HepG2 (cell line): ENCODE data around the gene ZNF221. TPM values are rescaled to one million over a fixed set of nuclear protein-coding genes. Genes with fewer than 3 reads are reported as not detected.

Experiments used
- ATAC-seq: fragments of 200-7000 bp; cut with Tn5 transposase; 3 replicates; pipeline ENCODE4 v1.9.1; 2020; ENCODE audit warnings: mild to moderate bottlenecking, moderate library complexity
- BruUV-seq: library from RNA; stranded (reverse); fragments of 400-500 nt; replicated peaks from 2 replicates; lab custom pipeline; 2021; lab: Mats Ljungman, UMichigan
- CTCF ChIA-PET: fragments of 300-600 bp; formaldehyde crosslinking; extraction: SDS; loops from one replicate; lab custom pipeline; 2021; ENCODE audit warnings: low total read pairs, inconsistent platforms, low intra/inter-chr PET ratio; lab: Yijun Ruan, JAX
- POLR2A ChIA-PET: fragments of 350-600 bp; sonication (Branson Sonifier 250); formaldehyde crosslinking; loops from one replicate; lab custom pipeline; 2020; ENCODE audit warnings: antibody characterized with exemption, inconsistent platforms; lab: Yijun Ruan, JAX
- DNase-seq: peaks from one replicate; pipeline ENCODE4 v3.0.0-alpha.2; 2015; ENCODE audit warnings: low spot score
- FAIRE-seq: peaks from 3 replicates; lab custom pipeline; 2011; peaks lifted over from hg19 to GRCh38; lab: Jason Lieb, UNC
- H2AFZ ChIP-seq: one replicate; pipeline ENCODE4 v1.6.1; 2011; ENCODE audit warnings: low read length, inconsistent platforms
- H3K27ac ChIP-seq: fragments of 300-600 bp; 3 replicates; pipeline ENCODE4 v1.8.0; 2011; ENCODE audit warnings: mixed run types, mild to moderate bottlenecking, mixed read lengths, low read length, inconsistent platforms; ENCODE audit not compliant: insufficient read depth; ENCODE audit errors: extremely low read length
- H3K27me3 ChIP-seq, 2 experiments: fragments of 200-600 bp in 1 of 2; 2 replicates in 1 of 2; 3 replicates in 1 of 2; pipeline versions ENCODE4 v1.6.0 to v1.8.0; 2011; ENCODE audit warnings: low read length in 2 of 2, mild to moderate bottlenecking in 2 of 2, moderate library complexity in 2 of 2, inconsistent platforms in 1 of 2; ENCODE audit not compliant: insufficient read depth in 2 of 2, control insufficient read depth in 1 of 2
- H3K36me3 ChIP-seq, 2 experiments: fragments of 200-600 bp in 1 of 2; replicated peaks in 1 of 2; 2 replicates in 1 of 2; 3 replicates in 1 of 2; pipeline versions ENCODE4 v1.5.1 to v1.8.0; 2011; ENCODE audit warnings: low read length in 2 of 2, inconsistent platforms in 1 of 2; ENCODE audit not compliant: insufficient read depth in 2 of 2, control insufficient read depth in 1 of 2
- H3K4me1 ChIP-seq: 2 replicates; pipeline ENCODE4 v1.5.1; 2012; ENCODE audit warnings: low read length, inconsistent platforms; ENCODE audit not compliant: insufficient read depth
- H3K4me2 ChIP-seq: 2 replicates; pipeline ENCODE4 v1.6.0; 2011; ENCODE audit warnings: low read depth, low read length, inconsistent platforms
- H3K4me3 ChIP-seq, 3 experiments: fragments of 200-600 bp in 1 of 3; sonication (generic), shearing (Covaris generic) in 1 of 3; replicated peaks in 1 of 3; 2 replicates each; pipeline ENCODE4 v1.5.1; 2011 to 2016; ENCODE audit warnings: low read length in 3 of 3, inconsistent platforms in 2 of 3, low read depth in 2 of 3, mild to moderate bottlenecking in 2 of 3, control low read depth in 1 of 3, mixed read lengths in 1 of 3; ENCODE audit not compliant: insufficient read depth in 1 of 3
- H3K79me2 ChIP-seq: one replicate; pipeline ENCODE4 v1.6.1; 2011; ENCODE audit warnings: low read length, inconsistent platforms; ENCODE audit not compliant: insufficient read depth
- H3K9ac ChIP-seq: 2 replicates; pipeline ENCODE4 v1.6.0; 2011; ENCODE audit warnings: mild to moderate bottlenecking, low read depth, low read length, inconsistent platforms; ENCODE audit not compliant: insufficient read depth
- H3K9me3 ChIP-seq: 2 replicates; pipeline ENCODE4 v1.5.1; 2012; ENCODE audit warnings: mild to moderate bottlenecking, low read length
- H4K20me1 ChIP-seq: 2 replicates; pipeline ENCODE4 v1.6.0; 2011; ENCODE audit warnings: inconsistent platforms, mild to moderate bottlenecking, low read length, moderate library complexity; ENCODE audit not compliant: insufficient read depth
- HCFC1 ChIP-seq: fragments of 150-350 bp; IDR thresholded peaks from 2 replicates; pipeline ENCODE4 v1.6.1; 2014; ENCODE audit warnings: low read depth, low read length
- HNF1B ChIP-seq: sonication (generic); formaldehyde crosslinking; IDR thresholded peaks from 2 replicates; pipeline ENCODE4 v1.5.1; 2020; ENCODE audit warnings: mild to moderate bottlenecking, moderate library complexity, missing genetic modification reagents
- KDM5A ChIP-seq: fragments of 200-600 bp; sonication (generic); IDR thresholded peaks from 2 replicates; pipeline ENCODE4 v1.7.0; 2018; ENCODE audit warnings: antibody characterized with exemption, mild to moderate bottlenecking, low read length, borderline replicate concordance
- MAX ChIP-seq: IDR thresholded peaks from 2 replicates; pipeline ENCODE4 v1.6.1; 2012; ENCODE audit warnings: inconsistent platforms
- MYC ChIP-seq: sonication (generic); formaldehyde crosslinking; IDR thresholded peaks from 2 replicates; pipeline ENCODE4 v1.9.0; 2021; ENCODE audit warnings: missing genetic modification reagents, borderline replicate concordance
- POLR2G ChIP-seq: fragments of 200-400 bp; formaldehyde crosslinking; IDR thresholded peaks from 2 replicates; pipeline ENCODE4 v1.6.1; 2018; ENCODE audit warnings: mild to moderate bottlenecking, low read depth, low read length, moderate library complexity
- RXRB ChIP-seq: IDR thresholded peaks from 2 replicates; pipeline ENCODE4 v1.6.1; 2016; ENCODE audit warnings: borderline replicate concordance, missing genetic modification reagents, missing compliant biosample characterization
- SIN3A ChIP-seq: IDR thresholded peaks from 2 replicates; pipeline ENCODE4 v1.6.1; 2011; ENCODE audit warnings: low read depth, mild to moderate bottlenecking, control low read depth, low read length, borderline replicate concordance
- SMAD3 ChIP-seq: sonication (generic); formaldehyde crosslinking; IDR thresholded peaks from 2 replicates; pipeline ENCODE4 v1.4.0; 2020; ENCODE audit warnings: missing genetic modification reagents
- TEAD3 ChIP-seq: optimal IDR thresholded peaks from 2 replicates; pipeline ENCODE3; 2016; ENCODE audit warnings: borderline replicate concordance
- THAP9 ChIP-seq: sonication (generic); formaldehyde crosslinking; IDR thresholded peaks from 2 replicates; pipeline ENCODE4; 2020; ENCODE audit warnings: missing genetic modification reagents, mild to moderate bottlenecking, borderline replicate concordance
- ZFP91 ChIP-seq: sonication (generic); formaldehyde crosslinking; IDR thresholded peaks from 2 replicates; pipeline ENCODE4 v1.9.0; 2022; ENCODE audit warnings: missing genetic modification reagents, mild to moderate bottlenecking, borderline replicate concordance
- ZNF143 ChIP-seq: sonication (generic); formaldehyde crosslinking; IDR thresholded peaks from 2 replicates; pipeline ENCODE4 v1.4.0; 2020; ENCODE audit warnings: missing genetic modification reagents
- ZNF335 ChIP-seq: sonication (generic); formaldehyde crosslinking; IDR thresholded peaks from 2 replicates; pipeline ENCODE4 v1.4.0; 2020; ENCODE audit warnings: missing genetic modification reagents
- ZNF777 ChIP-seq: sonication (generic); formaldehyde crosslinking; IDR thresholded peaks from 2 replicates; pipeline ENCODE4 v1.4.0; 2020; ENCODE audit warnings: missing genetic modification reagents
- ZSCAN22 ChIP-seq: sonication (generic); formaldehyde crosslinking; IDR thresholded peaks from 2 replicates; pipeline ENCODE4 v1.4.0; 2020; ENCODE audit warnings: mild to moderate bottlenecking, missing genetic modification reagents
- ZSCAN30 ChIP-seq: sonication (generic); formaldehyde crosslinking; IDR thresholded peaks from 2 replicates; pipeline ENCODE4 v1.5.0; 2020; ENCODE audit warnings: mild to moderate bottlenecking, missing genetic modification reagents
- WGBS: methylation state at CpG from one replicate; pipeline ENCODE4 v1.1.6; 2017; ENCODE audit warnings: low lambda C conversion rate; 5-methylcytosine and 5-hydroxymethylcytosine counted together
- in situ Hi-C: cut with HindIII; loops from 2 replicates; pipeline ENCODE4 v1.10.0; 2017; ENCODE audit warnings: low pct_unique_long_range_greater_than_20kb; ENCODE audit not compliant: extremely low pct_ligation_motif_present
- intact Hi-C: fragments of 100-400 bp; cut with micrococcal nuclease; formaldehyde crosslinking; loops from one replicate; pipeline ENCODE4 v1.10.0; 2022; ENCODE audit not compliant: unreplicated experiment
- polyA plus RNA-seq, 8 experiments: library from polyadenylated mRNA; depleted of rRNA in 3 of 8; stranded (reverse) in 7 of 8; unstranded in 1 of 8; fragments of >200 nt; fragmentation: Illumina TruSeq in 4 of 8; extraction: Trizol in 4 of 8; gene quantifications; 2 replicates each; pipeline versions ENCODE4 v1.2.1 to v1.2.3, GENCODE V29; 2011 to 2016; ENCODE audit warnings: low read depth in 4 of 8, missing spikeins in 1 of 8, mixed read lengths in 1 of 8; ENCODE audit not compliant: insufficient read depth in 1 of 8
- total RNA-seq, 5 experiments: library from RNA; depleted of rRNA; stranded (reverse); fragments of >200 nt; fragmentation: Illumina TruSeq; extraction: Trizol; gene quantifications; 2 replicates each; pipeline ENCODE4 v1.2.3, GENCODE V29; 2016; ENCODE audit warnings: low read depth in 1 of 5

Gene ZNF221
- total and polyA plus RNA-seq, 2 of the 13 experiments (the other 11 are each of a cell fraction or from before 2014, with no cell fraction given), result 0.48 to 3.4 TPM

- peak within 1 kb of the TSS; percentile 68 for H3K4me2 ChIP-seq
- intact Hi-C loops (loop anchor here (10.0 kb wide), 1 partner anchor 111 kb away; the partner anchor contains the start of gene ZNF224), in situ Hi-C loops (no loop called here)
- 0 out of 5 replicates have a peak, but pooled peaks cover 0 to under 1% of the 10 kb centered on the region in 2 experiments for H3K36me3 ChIP-seq
- H3K9me3 ChIP-seq, result no peaks in the 10 kb centered on the region
- POLR2A ChIA-PET, result interaction anchor here (1.1 to 1.2 kb wide), 2 partner anchors 18 to 49 kb away, joined by 3 read pairs; partner anchors contain the start of gene ZNF45
- DNase-seq, result peak; percentile 87
- FAIRE-seq, result peak; percentile 89
- peak; percentile 100 for ATAC-seq
- H3K9ac ChIP-seq, result peak within 1 kb of the TSS; percentile 73
- no peaks in the 10 kb centered on the region for H4K20me1 ChIP-seq
- WGBS, result 2% methylated on average over 30 of the region's 40 CpGs
- no peaks in the 10 kb centered on the region; a peak in 1 of 5 replicates for H3K27me3 ChIP-seq
- no peak within 1 kb of the TSS for H3K27ac ChIP-seq
- no peaks in the 10 kb centered on the region for H3K79me2 ChIP-seq
- BruUV-seq, result no TSS peak
- no peaks in the 10 kb centered on the region for H3K4me1 ChIP-seq
- H2AFZ ChIP-seq, result peak within 1 kb of the TSS; percentile 85
- CTCF ChIA-PET, result no interaction called here
- peak within 1 kb of the TSS; percentile 67 to 79 (median 78) for H3K4me3 ChIP-seq
- TF ChIP-seq SIN3A, result peak; percentile 12; the same call in 1 of the 2 replicates
- peak; percentile 73; the same call in 1 of the 2 replicates for TF ChIP-seq SMAD3 (CRISPR knock-in tag)
- TF ChIP-seq MYC (CRISPR knock-in tag), result no peak
- peak; percentile 61; the same call in 1 of the 2 replicates for TF ChIP-seq ZNF335
- peak; percentile 64; the same call in 1 of the 2 replicates for TF ChIP-seq ZSCAN30 (CRISPR knock-in tag)
- no peak for TF ChIP-seq ZSCAN22 (CRISPR knock-in tag)
- peak; percentile 93 for TF ChIP-seq ZNF143
- TF ChIP-seq RXRB (CRISPR knock-in tag), result 0 out of 2 replicates have a peak, but pooled peaks have one; percentile 20
- 0 out of 2 replicates have a peak, but pooled peaks have one; percentile 26 for TF ChIP-seq THAP9
- TF ChIP-seq ZNF777, result peak; percentile 91
- TF ChIP-seq POLR2G, result peak; percentile 43; the same call in 1 of the 2 replicates
- TF ChIP-seq TEAD3 (CRISPR knock-in tag), result peak; percentile 38
- TF ChIP-seq KDM5A, result peak; percentile 44; the same call in 1 of the 2 replicates
- TF ChIP-seq ZFP91 (CRISPR knock-in tag), result peak; percentile 49; the same call in 1 of the 2 replicates
- TF ChIP-seq HNF1B (CRISPR knock-in tag), result peak; percentile 54; the same call in 1 of the 2 replicates
- TF ChIP-seq HCFC1, result peak; percentile 93
- peak; percentile 51 for TF ChIP-seq MAX
These were observed 33.1 kb downstream of the ZNF221 start, which contains the start of gene ZNF155 for GRCh38 chr19:43983912-43984686. TSS of gene ZNF155 (plus strand) at chr19:43984188. CDS start at chr19:43988544, 4,356 bp downstream.
